UCSD-AML1 (cell line): ENCODE data around the gene MSH3.
"Not testable (repeated sequence)": the region's sequence is repeated elsewhere in the genome, so short reads cannot be mapped to it uniquely, and the experiment has no call there.

Experiments used
- DNase-seq: peaks from one replicate; lab custom pipeline; 2025; ENCODE audit not compliant: unreplicated experiment; lab: John Stamatoyannopoulos, UW

Gene MSH3

DNA sequence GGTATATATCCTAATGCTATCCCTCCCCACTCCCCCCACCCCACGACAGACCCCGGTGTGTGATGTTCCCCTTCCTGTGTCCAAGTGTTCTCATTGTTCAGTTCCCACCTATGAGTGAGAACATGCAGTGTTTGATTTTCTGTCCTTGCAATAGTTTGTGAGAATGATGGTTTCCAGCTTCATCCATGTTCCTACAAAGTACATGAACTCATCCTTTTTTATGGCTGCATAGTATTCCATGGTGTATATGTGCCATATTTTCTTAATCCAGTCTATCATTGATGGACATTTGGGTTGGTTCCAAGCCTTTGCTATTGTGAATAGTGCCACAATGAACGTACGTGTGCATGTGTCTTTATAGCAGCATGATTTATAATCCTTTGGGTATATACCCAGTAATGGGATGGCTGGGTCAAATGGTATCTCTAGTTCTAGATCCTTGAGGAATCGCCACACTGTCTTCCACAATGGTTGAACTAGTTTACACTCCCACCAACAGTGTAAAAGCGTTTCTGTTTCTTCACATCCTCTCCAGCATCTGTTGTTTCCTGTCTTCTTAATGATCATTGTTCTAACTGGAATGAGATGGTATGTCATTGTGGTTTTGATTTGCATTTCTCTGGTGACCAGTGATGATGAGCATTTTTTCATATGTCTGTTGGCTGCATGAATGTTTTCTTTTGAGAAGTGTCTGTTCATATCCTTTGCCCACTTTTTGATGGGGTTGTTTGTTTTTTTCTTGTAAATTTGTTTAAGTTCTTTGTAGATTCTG is 186.8 kb downstream of the MSH3 start:
- DNase-seq, result not testable (repeated sequence)

DNA sequence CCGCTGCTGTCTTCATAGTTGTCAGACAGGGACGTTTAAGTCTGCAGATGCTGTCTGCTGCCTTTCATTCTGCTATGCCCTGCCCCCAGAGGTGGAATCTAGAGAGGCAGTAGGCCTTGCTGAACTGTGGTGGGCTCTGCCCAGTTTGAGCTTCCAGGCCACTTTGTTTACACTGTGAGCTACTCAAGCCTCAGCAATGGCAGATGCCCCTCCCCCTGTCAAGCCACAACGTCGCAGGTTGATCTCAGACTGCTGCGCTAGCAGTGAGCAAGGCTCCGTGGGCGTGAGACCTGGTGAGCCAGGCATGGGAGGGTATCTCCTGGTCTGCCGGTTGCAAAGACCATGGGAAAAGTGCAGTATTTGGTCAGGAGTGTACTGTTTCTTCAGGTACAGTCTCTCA is 192.0 kb downstream of the MSH3 start:
- DNase-seq, result not testable (repeated sequence)

DNA sequence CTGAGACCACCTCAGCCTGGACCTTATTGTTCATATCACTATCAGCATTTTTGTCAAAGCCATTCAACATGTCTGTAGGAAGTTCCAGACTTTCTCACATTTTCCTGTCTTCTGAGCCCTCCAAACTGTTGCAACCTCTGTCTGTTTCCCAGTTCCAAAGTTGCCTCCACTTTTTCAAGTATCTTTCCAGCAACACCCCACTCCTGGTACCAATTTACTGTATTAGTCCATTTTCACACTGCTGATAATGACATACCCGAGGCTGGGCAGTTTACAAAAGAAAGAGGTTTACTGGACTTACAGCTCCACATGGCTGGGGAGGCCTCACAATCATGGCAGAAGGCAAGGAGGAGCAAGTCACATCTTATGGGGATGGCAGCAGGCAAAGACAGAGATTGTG is 195.7 kb downstream of the MSH3 start:
- not testable (repeated sequence) for DNase-seq

GRCh38 chr5:80852331-80853245 is 198.1 kb downstream of the MSH3 start:
- DNase-seq, result no peak

GRCh38 chr5:80853413-80853812 is 199.0 kb downstream of the MSH3 start:
- no peak for DNase-seq

GRCh38 chr5:80854583-80854982 is 200.1 kb downstream of the MSH3 start:
- no peak for DNase-seq

- no peak for DNase-seq
These were observed 206.6 kb downstream of the MSH3 start for GRCh38 chr5:80860924-80861613.

- no peak for DNase-seq
These were observed 209.3 kb downstream of the MSH3 start for GRCh38 chr5:80863708-80864107.

GRCh38 chr5:80864109-80864508 is 209.7 kb downstream of the MSH3 start:
- DNase-seq, result no peak

DNA sequence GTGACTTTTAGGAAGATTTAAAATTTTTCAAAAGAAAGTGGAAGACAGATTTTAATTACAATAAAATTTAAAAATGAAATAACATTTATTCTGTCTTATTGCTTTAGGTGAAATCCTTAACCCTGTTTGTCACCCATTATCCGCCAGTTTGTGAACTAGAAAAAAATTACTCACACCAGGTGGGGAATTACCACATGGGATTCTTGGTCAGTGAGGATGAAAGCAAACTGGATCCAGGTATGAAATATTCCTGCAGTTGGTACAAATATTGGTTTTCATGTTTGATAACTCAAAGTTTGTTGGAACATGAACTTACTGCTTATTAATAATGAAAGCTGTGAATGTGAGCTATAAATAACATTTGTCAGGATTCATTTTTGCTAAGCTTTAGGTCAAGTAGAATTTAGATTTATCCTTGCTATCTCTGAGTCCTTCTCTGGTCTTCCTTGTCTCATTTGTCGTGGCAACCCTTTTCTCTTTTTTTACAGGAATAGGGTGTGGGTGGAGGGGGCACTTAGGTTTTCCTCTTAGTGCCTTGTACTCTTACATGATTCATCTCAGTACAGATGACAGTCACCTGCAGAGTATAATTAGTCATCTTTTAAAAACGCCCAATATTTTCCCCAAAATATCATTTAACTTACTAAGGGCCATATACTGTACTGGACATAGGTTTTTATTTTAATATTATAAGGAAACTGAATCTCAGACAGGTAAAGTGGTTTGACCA is 210.4 kb downstream of the MSH3 start:
- DNase-seq, result no peak

DNA sequence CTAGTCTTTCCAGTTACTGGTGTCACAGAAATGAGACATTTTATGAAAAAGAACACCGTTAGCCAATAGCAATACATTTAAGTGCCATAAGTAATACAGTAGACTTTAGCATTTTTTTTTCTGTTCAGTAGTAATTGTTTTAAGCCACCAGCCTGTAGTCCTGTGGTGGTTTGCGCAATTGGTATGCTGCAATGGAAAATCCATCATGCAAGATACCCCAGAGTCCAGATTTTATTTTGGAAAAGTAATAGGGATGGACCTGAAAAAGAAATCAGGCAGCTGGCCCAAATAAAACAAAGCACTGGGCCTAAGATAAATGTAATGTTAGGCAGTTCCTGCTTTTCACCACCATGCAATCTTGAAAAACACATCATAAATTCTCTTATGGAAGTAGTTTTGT is 211.1 kb downstream of the MSH3 start:
- DNase-seq, result no peak

GRCh38 chr5:80866371-80866770 is 211.9 kb downstream of the MSH3 start:
- no peak for DNase-seq

DNA sequence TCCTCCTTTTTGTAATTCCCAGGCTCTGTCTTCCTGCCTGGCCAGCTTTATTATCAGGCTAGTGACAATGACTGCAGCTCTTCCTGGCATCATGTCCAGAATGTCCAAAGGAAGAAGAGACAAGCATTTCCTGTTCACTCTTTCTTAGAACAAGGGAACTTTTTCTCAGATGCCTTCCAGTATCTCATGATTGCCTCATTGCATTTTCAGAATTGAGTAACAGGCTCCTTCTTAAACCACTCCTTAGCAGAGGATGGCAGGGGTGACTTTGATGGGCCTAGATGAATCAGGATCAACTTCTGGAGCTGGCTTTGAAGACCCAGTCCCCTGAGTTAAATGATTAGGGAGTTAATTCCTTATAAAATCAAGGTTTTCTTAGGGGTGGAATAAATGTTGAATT is 212.8 kb downstream of the MSH3 start:
- DNase-seq, result no peak

DNA sequence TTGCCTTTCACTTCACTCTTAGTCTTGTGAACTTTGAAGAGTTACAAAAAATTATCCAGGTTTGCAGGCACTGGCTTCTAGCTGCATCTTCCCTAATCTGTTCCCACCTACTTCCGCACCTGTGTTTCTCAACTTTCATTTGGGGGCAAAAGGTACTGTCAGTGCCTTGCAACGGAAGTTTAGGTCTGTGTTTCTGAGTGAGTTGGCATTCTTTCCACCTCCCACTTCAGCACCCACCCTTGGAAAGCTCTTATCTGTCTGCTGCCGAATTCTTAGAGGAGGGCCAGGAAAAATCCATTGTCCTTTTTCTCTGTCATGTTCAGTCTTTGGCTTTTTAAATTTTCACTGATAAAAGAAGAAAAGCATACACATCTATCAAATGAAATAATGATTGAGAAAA is 216.0 kb downstream of the MSH3 start:
- no peak for DNase-seq

DNA sequence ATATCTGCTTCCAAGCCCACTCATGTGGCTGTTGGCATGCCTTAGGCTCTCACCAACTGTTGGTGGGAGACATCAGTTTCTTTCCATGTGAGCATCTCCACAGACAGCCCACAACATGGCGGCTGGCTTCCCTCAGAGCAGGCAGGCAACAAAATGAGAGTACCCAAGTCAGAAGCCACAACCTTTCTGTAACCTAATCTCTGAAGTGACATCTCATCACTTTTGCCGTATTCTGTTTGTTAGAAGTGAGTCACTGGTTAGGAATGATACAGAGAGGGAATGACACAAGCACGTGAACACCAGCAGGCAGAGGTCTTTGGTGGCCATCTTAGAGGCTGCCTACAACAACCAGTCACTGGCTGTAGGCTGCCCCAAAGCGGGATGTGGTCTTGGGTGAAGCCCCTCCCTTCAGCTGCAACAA is 217.1 kb downstream of the MSH3 start:
- no peak for DNase-seq

DNA sequence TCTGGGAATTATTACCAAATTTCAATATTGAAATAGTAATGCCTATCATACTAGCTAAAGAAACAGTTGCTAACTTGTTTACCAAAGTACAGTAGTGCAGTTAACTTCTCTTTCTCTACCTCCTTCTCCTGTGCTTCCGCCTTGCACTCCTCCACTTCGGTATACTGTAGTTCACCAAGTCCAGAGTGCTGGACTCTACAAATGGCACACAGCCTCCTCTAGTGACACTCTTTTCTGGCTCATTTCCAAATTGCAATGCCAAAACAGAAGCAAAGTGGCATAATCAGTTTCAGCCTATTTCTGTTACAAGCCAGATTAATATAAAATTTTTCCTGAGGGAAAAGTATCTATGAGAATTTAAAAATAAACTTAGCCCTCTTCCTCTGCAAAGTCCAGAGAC is 219.7 kb downstream of the MSH3 start:
- DNase-seq, result no peak

DNA sequence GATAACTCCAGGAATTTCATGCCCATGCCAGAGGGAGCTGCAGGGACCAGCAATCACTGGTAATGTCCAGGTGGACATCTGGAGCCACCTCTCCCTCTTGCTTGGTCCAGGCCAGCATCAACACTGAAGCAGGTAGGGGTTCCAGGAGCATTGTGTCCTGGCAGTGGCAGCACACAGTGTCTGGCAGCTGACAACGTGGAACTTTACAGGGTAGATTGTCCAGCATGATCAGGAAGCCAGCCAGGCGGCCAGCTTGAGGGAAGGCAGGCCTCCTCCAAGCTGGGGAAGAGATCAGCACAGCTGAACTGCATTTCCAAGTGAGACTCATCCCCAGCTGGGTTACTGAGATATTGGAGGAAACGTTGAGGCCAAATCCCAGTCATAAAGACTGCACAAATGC is 223.1 kb downstream of the MSH3 start:
- no peak for DNase-seq

DNA sequence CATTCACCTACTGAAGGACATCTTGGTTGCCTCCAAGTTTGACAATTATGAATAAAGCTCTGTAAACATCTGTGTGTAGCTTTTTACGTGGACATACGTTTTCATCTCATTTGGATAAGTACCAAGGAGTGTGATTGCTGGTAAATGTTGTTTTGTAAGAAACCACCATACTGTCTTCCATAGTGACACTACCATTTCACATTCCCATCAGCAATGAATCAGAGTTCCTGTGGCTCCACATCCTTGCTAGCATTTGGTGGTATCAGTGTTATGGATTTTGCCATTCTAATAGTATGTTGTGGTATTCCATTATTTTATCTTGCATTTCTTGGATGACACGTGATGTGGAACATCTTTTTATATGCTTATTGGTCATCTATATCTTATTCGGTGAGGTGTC is 227.3 kb downstream of the MSH3 start:
- no peak for DNase-seq

GRCh38 chr5:80883390-80883789 is 228.9 kb downstream of the MSH3 start:
- DNase-seq, result not testable (repeated sequence)

DNA sequence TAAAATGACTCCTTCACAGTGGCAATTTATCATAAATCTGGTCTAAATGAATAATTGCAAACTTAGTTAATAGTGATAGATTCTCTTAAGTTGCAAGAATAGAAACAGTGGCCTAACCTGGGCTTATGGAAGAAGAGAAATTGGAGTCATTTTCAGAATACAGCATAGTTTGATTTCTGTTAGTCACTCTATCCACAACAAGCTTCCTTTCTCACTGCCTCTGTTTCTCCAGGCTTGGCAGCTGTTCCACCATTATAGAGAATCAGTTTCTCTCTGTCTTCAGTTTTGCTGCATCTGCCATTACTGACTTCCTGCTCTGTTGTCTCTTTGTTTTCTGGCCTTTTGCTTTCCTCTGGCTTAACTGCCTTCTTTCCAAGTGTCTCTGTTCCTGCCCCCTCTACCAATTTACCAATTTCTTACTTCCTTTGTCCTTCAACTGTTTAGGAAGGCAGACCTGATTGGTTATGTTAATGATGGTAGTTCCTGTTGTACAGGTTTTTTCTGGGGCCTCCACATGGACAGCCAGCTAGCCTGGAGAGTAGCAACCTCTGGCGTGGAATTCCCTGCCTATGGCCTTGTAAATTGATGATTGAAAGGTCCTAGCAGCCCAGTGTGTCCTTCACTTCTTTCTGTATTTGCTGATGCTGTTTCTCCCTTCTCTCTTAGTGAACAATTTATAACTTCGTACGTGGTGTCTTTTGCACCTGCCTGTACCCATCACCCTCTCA is 229.8 kb downstream of the MSH3 start:
- DNase-seq, result no peak
